Inflammatory macrophage (primary cell): ENCODE results near the gene EIF1AX.
"Not testable (repeated sequence)": the region's sequence is repeated elsewhere in the genome, so short reads cannot be mapped to it uniquely, and the experiment has no call there.

Source experiments
- DNase-seq, 2 donors: peaks; one replicate each; pipeline ENCODE4 v3.0.0-alpha.2; 2020 to 2022

The EIF1AX gene

GRCh38 chrX:20126833-20127232, 14.8 kb downstream of the EIF1AX start:
- DNase-seq: not testable (repeated sequence)

- no peak for DNase-seq
Observed at GRCh38 chrX:20124964-20125363, 16.7 kb downstream of the EIF1AX start.

GRCh38 chrX:20118065-20118824, 23.4 kb downstream of the EIF1AX start:
- no peak for DNase-seq

- no peak for DNase-seq
Observed at GRCh38 chrX:20116577-20117240, 24.9 kb downstream of the EIF1AX start, which contains the start of gene MAP7D2. Gene MAP7D2 (minus strand): TSS chrX:20116907. CDS start chrX:20116879, 28 bp downstream.

GRCh38 chrX:20116087-20116576, 25.5 kb downstream of the EIF1AX start:
- DNase-seq: no peak

- no peak for DNase-seq
Observed at GRCh38 chrX:20112022-20112774, 29.4 kb downstream of the EIF1AX start.

- no peak for DNase-seq
Observed at GRCh38 chrX:20111271-20111670, 30.4 kb downstream of the EIF1AX start.

GRCh38 chrX:20101934-20102581, 39.6 kb downstream of the EIF1AX start:
- no peak for DNase-seq

- DNase-seq: no peak
Observed at GRCh38 chrX:20091499-20091898, 50.1 kb downstream of the EIF1AX start.

GRCh38 chrX:20089845-20090244, 51.8 kb downstream of the EIF1AX start:
- DNase-seq: no peak

GRCh38 chrX:20080277-20080676, 61.4 kb downstream of the EIF1AX start:
- no peak for DNase-seq
